Measurements from ENCODE around the gene ANKS1A.

DNA sequence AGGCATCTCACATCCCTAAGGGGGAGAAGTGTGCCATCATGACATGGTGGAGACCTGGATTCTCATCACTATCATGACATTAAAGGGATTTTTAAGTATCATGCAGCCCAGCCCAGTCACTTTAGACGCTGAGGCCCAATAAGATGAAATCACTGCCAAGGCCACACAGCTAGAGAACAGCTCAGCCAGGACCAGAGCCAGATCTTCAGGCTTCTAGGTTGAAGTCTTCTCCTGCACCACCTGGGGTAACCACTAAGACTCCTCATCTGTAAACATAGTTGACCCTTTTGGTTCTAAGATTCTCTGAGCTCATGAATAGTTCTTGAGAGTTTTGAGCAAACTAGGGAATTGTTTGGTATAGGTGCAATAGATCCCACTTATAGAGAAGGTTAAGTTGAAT is 126.9 kb downstream of the ANKS1A start:
- TF ChIP-seq, protein P1, sequence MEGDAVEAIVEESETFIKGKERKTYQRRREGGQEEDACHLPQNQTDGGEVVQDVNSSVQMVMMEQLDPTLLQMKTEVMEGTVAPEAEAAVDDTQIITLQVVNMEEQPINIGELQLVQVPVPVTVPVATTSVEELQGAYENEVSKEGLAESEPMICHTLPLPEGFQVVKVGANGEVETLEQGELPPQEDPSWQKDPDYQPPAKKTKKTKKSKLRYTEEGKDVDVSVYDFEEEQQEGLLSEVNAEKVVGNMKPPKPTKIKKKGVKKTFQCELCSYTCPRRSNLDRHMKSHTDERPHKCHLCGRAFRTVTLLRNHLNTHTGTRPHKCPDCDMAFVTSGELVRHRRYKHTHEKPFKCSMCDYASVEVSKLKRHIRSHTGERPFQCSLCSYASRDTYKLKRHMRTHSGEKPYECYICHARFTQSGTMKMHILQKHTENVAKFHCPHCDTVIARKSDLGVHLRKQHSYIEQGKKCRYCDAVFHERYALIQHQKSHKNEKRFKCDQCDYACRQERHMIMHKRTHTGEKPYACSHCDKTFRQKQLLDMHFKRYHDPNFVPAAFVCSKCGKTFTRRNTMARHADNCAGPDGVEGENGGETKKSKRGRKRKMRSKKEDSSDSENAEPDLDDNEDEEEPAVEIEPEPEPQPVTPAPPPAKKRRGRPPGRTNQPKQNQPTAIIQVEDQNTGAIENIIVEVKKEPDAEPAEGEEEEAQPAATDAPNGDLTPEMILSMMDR (IDR thresholded peaks at IDR 0.05): no peak
- no peak for TF ChIP-seq NFATC4 (CRISPR knock-in tag; IDR thresholded peaks at IDR 0.05)
- no peak for TF ChIP-seq CREB1 (CRISPR knock-in tag; IDR thresholded peaks at IDR 0.05)
- no peak for TF ChIP-seq ZNF232 (CRISPR knock-in tag; IDR thresholded peaks at IDR 0.05)
- TF ChIP-seq, protein P2, sequence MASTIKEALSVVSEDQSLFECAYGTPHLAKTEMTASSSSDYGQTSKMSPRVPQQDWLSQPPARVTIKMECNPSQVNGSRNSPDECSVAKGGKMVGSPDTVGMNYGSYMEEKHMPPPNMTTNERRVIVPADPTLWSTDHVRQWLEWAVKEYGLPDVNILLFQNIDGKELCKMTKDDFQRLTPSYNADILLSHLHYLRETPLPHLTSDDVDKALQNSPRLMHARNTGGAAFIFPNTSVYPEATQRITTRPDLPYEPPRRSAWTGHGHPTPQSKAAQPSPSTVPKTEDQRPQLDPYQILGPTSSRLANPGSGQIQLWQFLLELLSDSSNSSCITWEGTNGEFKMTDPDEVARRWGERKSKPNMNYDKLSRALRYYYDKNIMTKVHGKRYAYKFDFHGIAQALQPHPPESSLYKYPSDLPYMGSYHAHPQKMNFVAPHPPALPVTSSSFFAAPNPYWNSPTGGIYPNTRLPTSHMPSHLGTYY (CRISPR knock-in tag; IDR thresholded peaks at IDR 0.05): no peak
- TF ChIP-seq OVOL2 (CRISPR knock-in tag; IDR thresholded peaks at IDR 0.05; ENCODE audit: borderline replicate concordance): no peak
- no peak for TF ChIP-seq TP53 (CRISPR knock-in tag; IDR thresholded peaks at IDR 0.05)
- no peak for TF ChIP-seq ZNF423 (CRISPR knock-in tag; IDR thresholded peaks at IDR 0.05)
- TF ChIP-seq, protein P3, sequence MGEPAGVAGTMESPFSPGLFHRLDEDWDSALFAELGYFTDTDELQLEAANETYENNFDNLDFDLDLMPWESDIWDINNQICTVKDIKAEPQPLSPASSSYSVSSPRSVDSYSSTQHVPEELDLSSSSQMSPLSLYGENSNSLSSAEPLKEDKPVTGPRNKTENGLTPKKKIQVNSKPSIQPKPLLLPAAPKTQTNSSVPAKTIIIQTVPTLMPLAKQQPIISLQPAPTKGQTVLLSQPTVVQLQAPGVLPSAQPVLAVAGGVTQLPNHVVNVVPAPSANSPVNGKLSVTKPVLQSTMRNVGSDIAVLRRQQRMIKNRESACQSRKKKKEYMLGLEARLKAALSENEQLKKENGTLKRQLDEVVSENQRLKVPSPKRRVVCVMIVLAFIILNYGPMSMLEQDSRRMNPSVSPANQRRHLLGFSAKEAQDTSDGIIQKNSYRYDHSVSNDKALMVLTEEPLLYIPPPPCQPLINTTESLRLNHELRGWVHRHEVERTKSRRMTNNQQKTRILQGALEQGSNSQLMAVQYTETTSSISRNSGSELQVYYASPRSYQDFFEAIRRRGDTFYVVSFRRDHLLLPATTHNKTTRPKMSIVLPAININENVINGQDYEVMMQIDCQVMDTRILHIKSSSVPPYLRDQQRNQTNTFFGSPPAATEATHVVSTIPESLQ (CRISPR knock-in tag; IDR thresholded peaks at IDR 0.05): no peak

Data from WTC11 (cell line).